ENCODE data around the gene UBTD2.

Gene UBTD2

GRCh38 chr5:172180936-172181335, 102.6 kb downstream of the UBTD2 start:
- TF ChIP-seq CTCF (IDR thresholded peaks at IDR 0.05; ENCODE audit: insufficient read depth, low read length, poor library complexity, severe bottlenecking), result no peak
- DNase-seq (ENCODE audit: extremely low read depth, insufficient read length), result no peak
- peaks cover 5% of the 10 kb centered on the region for H3K36me3 ChIP-seq (ENCODE audit: control insufficient read depth, insufficient read depth, low read length)
- H3K27me3 ChIP-seq (replicated peaks; ENCODE audit: control insufficient read depth, insufficient read depth, low read length), result no peaks in the 10 kb centered on the region
- H3K4me3 ChIP-seq (replicated peaks; ENCODE audit: low read depth, low read length), result no peak overlapping the region

- DNase-seq (ENCODE audit: extremely low read depth, insufficient read length), result peak; percentile 76
- peak overlapping the region; percentile 48 for H3K4me3 ChIP-seq (replicated peaks; ENCODE audit: low read depth, low read length)
- no peak for TF ChIP-seq CTCF (IDR thresholded peaks at IDR 0.05; ENCODE audit: insufficient read depth, low read length, poor library complexity, severe bottlenecking)
- no peaks in the 10 kb centered on the region for H3K27me3 ChIP-seq (replicated peaks; ENCODE audit: control insufficient read depth, insufficient read depth, low read length)
- H3K36me3 ChIP-seq (ENCODE audit: control insufficient read depth, insufficient read depth, low read length), result peaks cover 5% of the 10 kb centered on the region
These were observed 104.3 kb downstream of the UBTD2 start for GRCh38 chr5:172178991-172179989.

GRCh38 chr5:172178301-172178987, 105.1 kb downstream of the UBTD2 start:
- Histone ChIP-seq H3K27me3 (replicated peaks; ENCODE audit: control insufficient read depth, insufficient read depth, low read length) (no peaks in the 10 kb centered on the region), H3K4me3 (replicated peaks; ENCODE audit: low read depth, low read length) (no peak overlapping the region; the same call in 1 of the 2 replicates), H3K36me3 (ENCODE audit: control insufficient read depth, insufficient read depth, low read length) (peaks cover 4% of the 10 kb centered on the region)
- no peak for DNase-seq (ENCODE audit: extremely low read depth, insufficient read length)
- no peak for TF ChIP-seq CTCF (IDR thresholded peaks at IDR 0.05; ENCODE audit: insufficient read depth, low read length, poor library complexity, severe bottlenecking)

GRCh38 chr5:172177176-172177575, 106.4 kb downstream of the UBTD2 start:
- H3K4me3 ChIP-seq (replicated peaks; ENCODE audit: low read depth, low read length), result no peak overlapping the region
- H3K36me3 ChIP-seq (ENCODE audit: control insufficient read depth, insufficient read depth, low read length), result peaks cover 9% of the 10 kb centered on the region
- H3K27me3 ChIP-seq (replicated peaks; ENCODE audit: control insufficient read depth, insufficient read depth, low read length), result no peaks in the 10 kb centered on the region
- TF ChIP-seq CTCF (IDR thresholded peaks at IDR 0.05; ENCODE audit: insufficient read depth, low read length, poor library complexity, severe bottlenecking), result no peak
- no peak for DNase-seq (ENCODE audit: extremely low read depth, insufficient read length)

GRCh38 chr5:172175263-172175719, 108.3 kb downstream of the UBTD2 start:
- DNase-seq (ENCODE audit: extremely low read depth, insufficient read length), result peak; percentile 88
- no peak for TF ChIP-seq CTCF (IDR thresholded peaks at IDR 0.05; ENCODE audit: insufficient read depth, low read length, poor library complexity, severe bottlenecking)
- no peaks in the 10 kb centered on the region for H3K27me3 ChIP-seq (replicated peaks; ENCODE audit: control insufficient read depth, insufficient read depth, low read length)
- H3K36me3 ChIP-seq (ENCODE audit: control insufficient read depth, insufficient read depth, low read length), result peaks cover 16% of the 10 kb centered on the region
- peak overlapping the region; percentile 61 for H3K4me3 ChIP-seq (replicated peaks; ENCODE audit: low read depth, low read length)
